T-helper 2 cell treated with Interferon-gamma antibody and Interleukin-4, amounts not matched to agents 5 μg/mL and 100 μg/mL, for 36 hours (primary cell): ENCODE measurements around the gene NXPH4.

Experiments
- DNase-seq: peaks from one replicate; pipeline ENCODE4 v3.0.0; 2021; ENCODE audit warnings: low spot score
- H3K27ac Mint-ChIP-seq: one replicate; pipeline ENCODE4 v1.8.0; 2021; ENCODE audit warnings: mild to moderate bottlenecking, mixed read lengths
- H3K27me3 Mint-ChIP-seq: one replicate; pipeline ENCODE4 v1.8.0; 2021; ENCODE audit warnings: low read depth, mixed read lengths
- H3K36me3 Mint-ChIP-seq: one replicate; pipeline ENCODE4 v1.8.0; 2021; ENCODE audit warnings: low read depth, mixed read lengths
- H3K4me1 Mint-ChIP-seq: one replicate; pipeline ENCODE4 v1.8.0; 2021; ENCODE audit warnings: low read depth, mixed read lengths
- H3K4me3 Mint-ChIP-seq: one replicate; pipeline ENCODE4 v1.8.0; 2022; ENCODE audit warnings: mild to moderate bottlenecking, moderate library complexity, mixed read lengths
- H3K9me3 Mint-ChIP-seq: one replicate; pipeline ENCODE4 v1.8.0; 2021; ENCODE audit warnings: mixed read lengths

The NXPH4 gene

DNA sequence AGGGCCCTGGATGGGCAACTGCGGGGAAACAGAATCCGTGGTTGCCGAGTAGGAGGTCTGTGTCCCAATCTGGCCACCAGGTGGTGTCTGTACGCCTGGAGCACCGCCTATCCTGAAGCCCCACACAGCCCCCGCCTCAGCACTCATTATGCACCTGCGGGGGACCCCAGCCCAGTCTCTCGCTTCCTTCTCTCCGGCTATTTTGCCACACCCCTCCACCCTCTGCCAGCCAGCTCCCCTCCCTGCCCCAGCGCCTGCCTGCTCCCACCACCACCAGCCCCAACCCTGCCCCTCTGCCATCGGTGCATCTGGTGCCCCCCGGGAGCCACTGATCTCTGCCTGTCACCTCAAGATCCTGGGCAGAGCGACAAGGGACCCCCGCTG, 2.2 kb upstream of the NXPH4 start:
- no peak overlapping the region for H3K27ac Mint-ChIP-seq
- H3K36me3 Mint-ChIP-seq: no peaks in the 10 kb centered on the region
- peak; percentile 63 for DNase-seq

DNA sequence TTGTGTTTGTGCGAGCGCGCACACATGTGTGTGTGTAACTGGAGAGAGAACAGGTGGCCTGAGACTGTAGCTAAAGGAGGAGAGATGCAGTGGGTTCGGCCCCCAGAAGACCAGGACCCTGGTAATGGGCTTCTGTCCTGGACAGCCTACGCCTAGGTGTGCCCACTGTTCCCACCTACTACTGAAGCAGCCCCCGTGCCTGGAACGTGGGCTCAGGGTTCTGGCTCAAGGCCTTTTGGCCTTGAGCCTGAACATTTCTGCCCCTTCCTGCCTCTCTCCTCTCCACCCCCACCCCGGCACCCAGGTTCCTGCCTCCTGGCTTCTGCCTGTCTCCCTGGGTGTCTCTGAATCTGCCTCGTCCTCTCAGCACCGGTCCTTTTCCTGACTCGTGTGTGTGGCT, 1.5 kb upstream of the NXPH4 start:
- Mint-ChIP-seq H3K9me3 (no peaks in the 10 kb centered on the region), H3K27me3 (peaks cover 58% of the 10 kb centered on the region), H3K36me3 (no peaks in the 10 kb centered on the region), H3K4me3 (peak overlapping the region; percentile 37), H3K4me1 (peaks cover 29% of the 10 kb centered on the region), H3K27ac (no peak overlapping the region)
- DNase-seq: no peak

More for the DNA sequence above, 2.2 kb upstream of the NXPH4 start:
- no peaks in the 10 kb centered on the region for H3K9me3 Mint-ChIP-seq
- H3K4me1 Mint-ChIP-seq: peaks cover 29% of the 10 kb centered on the region
- peak overlapping the region; percentile 37 for H3K4me3 Mint-ChIP-seq
- peaks cover 53% of the 10 kb centered on the region for H3K27me3 Mint-ChIP-seq

DNA sequence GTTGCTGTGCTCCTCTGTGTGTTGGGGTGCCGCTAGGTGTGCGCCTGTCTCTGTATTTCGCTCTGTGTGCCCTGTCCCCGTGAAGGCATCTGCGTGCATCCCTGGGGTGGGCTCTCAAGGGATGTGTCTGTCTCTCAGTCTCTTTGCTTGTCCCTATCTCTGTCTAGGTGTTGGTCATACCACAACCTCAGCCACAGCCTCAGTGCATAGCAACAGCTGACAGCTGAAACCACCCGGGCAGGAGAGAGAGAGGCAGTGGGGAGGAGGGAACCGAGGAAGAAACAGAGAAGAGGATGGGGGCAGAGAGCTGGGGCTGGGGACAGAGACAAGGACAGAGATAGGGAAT, 953 bp upstream of the NXPH4 start:
- H3K27me3 Mint-ChIP-seq: peaks cover 61% of the 10 kb centered on the region
- peaks cover 29% of the 10 kb centered on the region for H3K4me1 Mint-ChIP-seq

DNA sequence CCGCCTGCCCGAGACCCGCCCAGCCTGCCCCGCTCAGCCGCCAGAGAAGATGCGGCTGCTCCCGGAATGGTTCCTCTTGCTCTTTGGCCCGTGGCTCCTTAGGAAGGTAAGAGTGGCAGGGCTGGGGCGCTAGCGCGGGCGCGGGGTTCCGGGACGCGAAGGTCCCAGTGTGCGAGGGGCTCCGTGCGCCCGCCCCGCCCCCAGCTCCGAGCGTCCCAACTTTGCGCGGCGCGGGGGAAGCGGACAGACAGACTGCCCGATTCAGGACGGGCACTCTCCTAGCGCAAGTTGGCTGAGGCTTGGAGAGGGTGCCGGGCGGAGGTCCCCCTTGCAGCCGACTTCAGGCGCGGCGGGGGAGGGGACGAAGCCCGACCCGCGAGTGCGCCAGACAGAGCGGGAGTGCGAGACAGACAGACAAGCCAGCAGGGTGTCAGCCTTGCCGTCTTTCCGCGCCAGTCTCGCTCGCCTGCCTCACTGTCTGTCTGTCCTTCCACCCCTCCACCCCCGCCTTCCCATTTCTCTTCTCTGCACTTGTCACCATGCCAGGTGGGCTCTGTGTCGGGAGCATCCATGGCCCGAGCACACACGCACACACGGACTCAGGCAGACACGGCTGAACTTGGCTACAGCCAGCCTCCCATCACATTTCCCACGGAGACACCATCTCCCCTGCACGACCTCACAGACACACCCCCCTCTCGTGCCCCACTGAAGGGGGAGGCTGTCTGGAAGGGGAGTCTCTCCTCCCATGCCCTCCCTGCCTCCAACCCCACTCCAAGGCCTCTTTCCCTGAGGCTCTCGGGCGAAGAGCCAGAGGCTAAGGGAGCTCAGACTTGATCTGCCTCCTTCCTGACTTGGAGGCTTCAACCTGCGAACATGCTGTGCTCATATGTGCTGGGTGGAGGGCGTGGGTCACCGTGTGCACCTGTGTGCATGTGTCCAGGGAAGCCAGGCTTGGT, 606 bp downstream of the NXPH4 start:
- Mint-ChIP-seq H3K27ac (no peak overlapping the region), H3K36me3 (no peaks in the 10 kb centered on the region), H3K9me3 (no peaks in the 10 kb centered on the region), H3K4me3 (peak overlapping the region; percentile 88), H3K4me1 (peaks cover 34% of the 10 kb centered on the region), H3K27me3 (peaks cover 75% of the 10 kb centered on the region)
- DNase-seq: no peak

More for the DNA sequence above, 953 bp upstream of the NXPH4 start:
- Mint-ChIP-seq H3K9me3 (no peaks in the 10 kb centered on the region), H3K36me3 (no peaks in the 10 kb centered on the region), H3K27ac (peak overlapping the region; percentile 53), H3K4me3 (peak overlapping the region; percentile 78)
- DNase-seq: no peak

DNA sequence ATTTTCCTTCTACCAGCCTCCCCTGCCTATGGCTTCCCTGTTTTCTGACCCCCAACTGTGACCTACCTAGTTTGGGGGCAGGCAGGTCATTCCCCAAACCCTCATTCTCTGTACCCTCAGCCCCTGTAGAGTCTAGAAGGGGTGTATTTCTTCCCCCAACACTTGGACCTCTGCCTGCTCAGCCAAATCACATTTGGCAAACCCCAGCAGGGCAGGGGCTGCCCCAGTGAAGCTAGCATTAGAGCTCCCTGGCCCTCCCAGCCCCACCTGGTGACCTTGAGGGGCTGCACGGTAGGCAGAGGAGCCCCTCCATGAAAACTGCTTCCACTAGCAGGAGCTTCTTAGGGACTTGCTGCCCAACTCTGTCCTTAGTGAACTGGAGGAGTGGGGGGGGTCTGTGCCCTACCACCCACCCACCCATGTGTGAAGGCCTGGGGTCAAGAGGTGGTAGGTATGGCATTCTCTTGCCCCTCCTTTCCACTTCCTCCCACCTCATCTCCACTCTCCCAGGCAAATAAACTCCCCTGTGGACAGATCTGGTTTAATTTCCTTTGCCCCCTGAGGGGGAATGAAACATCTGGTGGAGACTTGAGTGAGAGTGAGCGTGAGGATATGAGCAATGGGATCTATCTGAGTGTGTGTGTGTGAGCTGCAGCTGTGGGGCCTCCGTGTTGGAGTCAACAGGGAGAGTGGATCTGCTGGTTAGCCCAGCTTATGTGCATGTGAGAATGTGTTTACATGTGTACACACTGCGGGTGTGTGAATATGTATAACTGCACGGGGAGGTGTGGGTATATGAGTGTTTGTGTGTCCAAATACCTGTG, 1.6 kb downstream of the NXPH4 start:
- no peak overlapping the region for H3K4me3 Mint-ChIP-seq
- H3K36me3 Mint-ChIP-seq: no peaks in the 10 kb centered on the region
- no peaks in the 10 kb centered on the region for H3K9me3 Mint-ChIP-seq
- peaks cover 37% of the 10 kb centered on the region for H3K4me1 Mint-ChIP-seq
- H3K27ac Mint-ChIP-seq: no peak overlapping the region
- no peak for DNase-seq
- H3K27me3 Mint-ChIP-seq: peaks cover 85% of the 10 kb centered on the region

DNA sequence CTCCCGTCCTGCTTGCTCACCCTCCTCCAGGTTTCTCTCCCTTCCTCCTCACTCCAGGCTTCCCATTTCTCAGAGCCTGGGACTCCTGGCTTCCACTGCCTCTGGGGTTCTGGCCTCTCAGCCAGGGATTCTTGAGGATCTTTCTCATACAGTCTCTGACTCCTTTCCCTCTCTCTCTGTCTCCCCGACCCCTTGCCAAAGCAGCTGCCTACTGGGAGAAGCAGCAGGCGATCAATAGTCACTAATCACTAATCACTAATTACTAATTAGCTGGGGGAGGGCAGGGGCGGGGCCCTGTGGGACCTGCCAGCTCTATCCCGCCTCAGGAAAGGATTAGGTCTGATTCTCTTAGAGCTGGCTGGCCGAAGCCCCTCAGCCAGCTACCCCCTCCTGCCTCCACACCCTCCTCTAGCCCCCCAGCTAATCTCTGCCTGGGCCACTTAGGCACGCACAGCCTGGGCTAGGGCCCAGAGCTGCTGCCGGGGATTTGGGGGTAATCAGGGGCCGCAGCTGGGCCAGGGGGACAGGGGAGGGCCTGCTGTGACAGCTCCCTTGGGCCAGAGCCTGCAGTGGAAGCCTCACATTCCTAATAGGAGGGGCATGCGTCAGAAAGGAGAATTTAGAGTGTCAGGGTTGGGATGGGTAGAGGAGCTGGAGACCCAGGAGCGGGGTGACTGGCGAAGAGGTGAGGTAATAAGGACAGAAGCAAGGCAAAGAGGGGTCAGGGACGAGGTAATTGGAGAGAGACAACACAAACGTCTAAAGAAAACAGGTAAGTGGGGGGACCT, 2.8 kb downstream of the NXPH4 start:
- Mint-ChIP-seq H3K36me3 (no peaks in the 10 kb centered on the region), H3K27me3 (peaks cover 82% of the 10 kb centered on the region), H3K4me3 (no peak overlapping the region), H3K27ac (no peak overlapping the region), H3K9me3 (no peaks in the 10 kb centered on the region), H3K4me1 (peaks cover 30% of the 10 kb centered on the region)
- DNase-seq: no peak

DNA sequence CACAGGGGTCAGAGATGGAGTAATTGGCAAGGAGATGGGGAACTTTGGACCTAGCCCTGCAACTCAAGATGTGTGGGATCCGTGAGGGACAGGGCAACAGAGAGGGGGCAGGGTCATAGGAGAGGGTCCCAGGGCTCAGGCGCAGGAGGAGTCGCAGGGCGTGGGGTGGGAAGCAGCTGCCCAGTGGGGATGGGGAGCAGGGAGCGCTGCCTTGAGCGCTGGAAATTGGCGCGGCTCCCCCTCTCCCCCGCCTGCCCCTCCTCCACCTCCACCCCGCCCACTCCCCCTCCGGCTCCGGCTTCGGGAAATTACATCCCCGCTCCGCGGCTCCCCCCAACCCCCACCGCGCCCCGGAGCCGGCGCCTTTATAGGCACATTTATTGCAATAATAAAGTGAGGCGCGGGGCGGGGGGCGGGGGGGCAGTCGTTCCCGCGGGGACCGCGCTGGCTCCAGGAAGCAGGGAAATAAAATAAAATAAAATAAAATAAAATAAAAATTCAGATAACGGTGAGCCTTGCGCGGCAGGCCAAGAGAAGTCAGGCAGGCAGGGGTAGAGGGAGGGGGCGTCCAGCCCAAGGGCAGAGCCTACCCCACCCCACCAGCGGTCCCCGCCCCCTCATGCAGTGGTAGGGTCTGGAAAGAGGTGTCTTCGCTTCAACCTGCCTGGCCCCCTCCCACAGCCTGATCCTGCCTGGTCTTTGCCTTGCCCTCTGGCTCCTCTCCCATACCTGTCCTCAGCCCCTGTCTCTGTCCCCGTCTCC, 3.6 kb downstream of the NXPH4 start:
- no peaks in the 10 kb centered on the region for H3K36me3 Mint-ChIP-seq
- H3K9me3 Mint-ChIP-seq: no peaks in the 10 kb centered on the region
- peaks cover 27% of the 10 kb centered on the region for H3K4me1 Mint-ChIP-seq
- H3K27me3 Mint-ChIP-seq: peaks cover 79% of the 10 kb centered on the region
- no peak overlapping the region for H3K4me3 Mint-ChIP-seq
- DNase-seq: no peak
- no peak overlapping the region for H3K27ac Mint-ChIP-seq

DNA sequence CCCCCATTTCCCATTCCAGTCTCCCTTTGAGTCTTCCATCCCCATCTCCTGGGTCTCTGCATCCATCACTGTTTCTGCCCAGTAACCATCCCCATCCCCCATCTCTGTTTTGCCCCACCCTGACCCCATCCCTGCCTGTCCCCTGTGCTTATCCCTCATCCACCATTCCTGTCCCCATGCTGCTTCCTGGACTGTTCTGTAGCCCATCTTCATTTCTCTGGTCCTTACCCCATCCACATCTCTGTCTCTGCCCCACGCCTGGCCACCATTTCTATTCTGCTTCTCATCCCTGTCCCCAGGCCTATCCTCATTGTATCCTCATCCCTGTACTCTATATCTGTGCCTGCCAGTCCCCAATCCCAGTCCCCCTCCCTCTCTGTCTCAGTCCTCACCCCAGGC, 4.2 kb downstream of the NXPH4 start:
- no peaks in the 10 kb centered on the region for H3K9me3 Mint-ChIP-seq
- H3K27ac Mint-ChIP-seq: no peak overlapping the region
- no peak for DNase-seq
- no peaks in the 10 kb centered on the region for H3K36me3 Mint-ChIP-seq
- peaks cover 78% of the 10 kb centered on the region for H3K27me3 Mint-ChIP-seq
- H3K4me1 Mint-ChIP-seq: peaks cover 25% of the 10 kb centered on the region
- H3K4me3 Mint-ChIP-seq: no peak overlapping the region

DNA sequence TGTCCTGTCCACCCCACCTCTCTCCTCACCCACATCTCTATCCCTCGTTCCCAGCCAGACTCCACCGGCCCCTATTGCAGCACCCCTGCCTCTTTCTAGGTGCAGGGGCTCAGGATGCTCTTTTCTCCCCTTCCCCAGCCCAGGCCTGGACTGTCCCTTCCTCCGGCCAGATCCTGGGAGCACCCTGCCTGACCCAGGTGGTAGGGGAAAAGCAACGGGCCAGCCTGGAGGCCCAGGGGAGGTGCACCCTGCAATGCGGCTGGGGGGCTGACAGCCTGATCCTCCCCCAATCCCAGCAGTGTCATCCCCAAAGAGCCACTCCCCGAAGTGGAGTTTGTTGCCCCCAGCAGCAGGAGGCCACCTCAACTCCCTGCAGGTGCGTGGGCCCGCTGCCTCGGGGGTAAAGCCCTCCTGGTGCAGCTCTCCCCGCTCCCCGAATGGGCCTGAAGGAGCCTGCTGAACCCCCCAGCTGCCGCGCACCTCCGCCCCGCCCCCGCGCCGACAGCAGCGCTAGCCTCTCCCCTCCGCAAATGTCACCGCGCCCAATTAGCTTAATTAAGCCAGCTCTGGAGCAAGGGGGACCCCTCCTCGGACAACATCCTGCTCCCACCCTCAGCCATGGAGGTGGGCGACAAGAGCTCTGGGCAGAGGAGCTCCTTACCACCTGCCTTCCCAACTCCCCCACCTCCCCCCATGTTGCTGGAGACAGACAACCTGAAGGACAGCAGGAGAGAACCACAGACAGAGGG, 4.7 kb downstream of the NXPH4 start:
- H3K27me3 Mint-ChIP-seq: peaks cover 78% of the 10 kb centered on the region
- H3K4me3 Mint-ChIP-seq: no peak overlapping the region
- no peak for DNase-seq
- no peak overlapping the region for H3K27ac Mint-ChIP-seq
- peaks cover 28% of the 10 kb centered on the region for H3K4me1 Mint-ChIP-seq
- H3K36me3 Mint-ChIP-seq: no peaks in the 10 kb centered on the region
- no peaks in the 10 kb centered on the region for H3K9me3 Mint-ChIP-seq

DNA sequence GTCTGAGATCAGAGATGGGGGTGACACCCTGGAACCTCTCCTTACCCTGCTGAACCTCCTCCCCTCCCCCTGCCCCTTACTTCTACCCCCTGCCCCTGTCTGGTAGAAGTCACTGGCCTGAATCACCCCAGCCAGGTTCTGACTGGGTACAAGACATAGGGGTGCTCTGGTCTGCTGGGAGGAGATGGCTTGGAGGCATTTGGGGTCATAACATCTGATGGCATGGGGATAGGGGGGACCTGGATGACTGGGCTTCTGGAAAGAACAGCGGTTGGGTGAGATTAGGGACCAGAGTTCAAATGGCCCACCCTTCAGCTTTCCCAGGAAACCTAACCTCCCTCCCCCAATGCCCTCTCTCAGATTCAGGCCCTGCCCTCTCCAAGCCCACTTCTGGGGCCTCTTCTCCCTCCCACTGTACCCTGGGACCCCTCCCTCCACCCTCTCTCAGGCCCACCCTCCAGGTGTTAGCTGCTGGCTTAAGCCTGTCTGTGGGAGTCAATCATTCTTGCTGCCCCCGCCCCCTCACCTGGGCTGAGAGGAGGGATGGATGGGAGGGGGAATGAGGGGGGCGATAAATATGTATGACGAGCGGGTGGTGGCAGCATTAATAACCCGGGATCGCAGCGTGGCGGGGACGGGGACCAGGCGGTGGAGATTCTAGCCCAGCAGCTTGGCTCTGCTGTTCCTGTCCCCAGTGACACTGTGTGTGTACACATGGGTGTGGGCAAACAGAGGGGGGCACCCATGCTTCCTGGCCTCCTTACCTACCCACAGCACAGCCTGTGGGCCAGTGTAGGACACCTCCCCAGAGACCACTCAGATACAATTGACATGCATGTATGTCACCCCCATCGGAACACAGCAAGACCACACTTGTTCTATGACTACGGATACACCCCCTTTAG, 5.9 kb downstream of the NXPH4 start:
- Mint-ChIP-seq H3K27ac (no peak overlapping the region), H3K4me3 (no peak overlapping the region), H3K27me3 (peaks cover 80% of the 10 kb centered on the region), H3K4me1 (peaks cover 32% of the 10 kb centered on the region), H3K9me3 (no peaks in the 10 kb centered on the region), H3K36me3 (no peaks in the 10 kb centered on the region)
- no peak for DNase-seq

DNA sequence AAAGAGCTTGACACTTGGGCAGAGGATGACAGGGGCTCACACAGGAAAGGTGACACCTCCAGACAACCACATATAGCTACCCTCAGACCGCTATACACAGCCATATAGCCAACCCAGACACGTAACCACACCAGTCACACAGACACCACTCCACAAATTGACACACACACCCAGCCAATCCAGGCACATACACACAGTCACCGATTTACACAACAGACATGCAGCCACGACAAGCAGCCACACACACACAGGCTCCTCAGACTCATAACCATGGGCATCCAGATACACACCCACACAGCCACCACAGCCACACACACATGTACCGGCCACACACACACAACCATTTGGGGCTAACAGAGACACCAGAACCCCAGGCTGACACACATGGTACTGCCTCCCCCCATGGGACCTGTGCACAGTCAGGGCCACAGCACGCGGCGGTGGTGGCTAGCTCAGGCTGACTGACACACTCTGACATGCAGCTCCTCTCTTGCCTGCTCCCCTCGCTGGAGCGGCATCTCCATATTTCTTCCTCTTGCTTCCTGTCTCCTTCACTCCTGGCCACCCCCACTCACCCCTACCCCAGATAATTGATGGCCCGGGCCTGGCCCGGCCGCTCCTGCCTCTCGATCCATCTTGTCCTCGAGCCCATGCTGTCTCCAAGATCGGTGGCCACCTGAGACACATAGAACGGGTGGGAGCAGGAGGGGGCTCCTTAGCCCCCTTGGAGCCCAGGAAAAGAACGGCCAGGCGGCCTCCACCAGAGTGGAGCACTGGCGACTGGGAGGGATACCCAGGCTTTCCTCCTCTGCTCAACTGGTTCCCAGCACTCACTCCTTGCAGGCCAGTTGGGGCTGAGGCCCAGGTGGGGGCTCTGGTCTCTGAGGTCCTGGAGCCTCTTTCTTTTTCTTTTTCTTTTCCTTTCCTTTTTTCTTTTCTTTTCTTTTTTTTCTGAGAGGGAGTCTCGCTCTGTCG, 6.9 kb downstream of the NXPH4 start:
- Mint-ChIP-seq H3K9me3 (no peaks in the 10 kb centered on the region), H3K36me3 (no peaks in the 10 kb centered on the region), H3K4me3 (no peak overlapping the region), H3K4me1 (peaks cover 35% of the 10 kb centered on the region), H3K27me3 (peaks cover 73% of the 10 kb centered on the region), H3K27ac (no peak overlapping the region)
- no peak for DNase-seq
